Measurements from ENCODE around the gene ART1.

ART1 gene

GRCh38 chr11:3712274-3712673 lies 67.3 kb downstream of the ART1 start:
- no peak for FAIRE-seq
- no peak for DNase-seq (ENCODE audit: low spot score)
